B cell (primary cell): ENCODE measurements around the gene MTHFD1. TPM values are rescaled to one million over a fixed set of nuclear protein-coding genes. Genes with fewer than 3 reads are reported as not detected.

Experiments used
- ATAC-seq: fragments of 200-7000 bp; cut with Tn5 transposase; one replicate; pipeline ENCODE4 v1.10.0; 2021; ENCODE audit warnings: low read depth, mild to moderate bottlenecking, moderate number of reproducible peaks, moderate library complexity
- CTCF ChIA-PET: fragments of 350-600 bp; sonication (Branson Sonifier 250); formaldehyde crosslinking; loops from one replicate; lab custom pipeline; 2021; ENCODE audit warnings: antibody characterized with exemption, inconsistent platforms; lab: Charles Lee
- POLR2A ChIA-PET: fragments of 350-600 bp; sonication (Branson Sonifier 250); formaldehyde crosslinking; loops from one replicate; lab custom pipeline; 2021; ENCODE audit warnings: antibody characterized with exemption; lab: Charles Lee
- DNase-seq: peaks from one replicate; pipeline ENCODE4 v3.0.0; 2013
- H2AFZ ChIP-seq: 2 replicates; pipeline ENCODE4 v1.6.1; 2012; ENCODE audit warnings: mild to moderate bottlenecking, low read depth, low read length; ENCODE audit not compliant: insufficient read depth, poor library complexity, severe bottlenecking
- H3K27ac ChIP-seq, 2 donors: 1 replicate in 1 of 2; 2 replicates in 1 of 2; pipeline ENCODE4 v1.5.1; 2012 to 2013; ENCODE audit warnings: low read length in 2 of 2, mild to moderate bottlenecking in 2 of 2, moderate library complexity in 1 of 2
- H3K27me3 ChIP-seq, 4 experiments: fragments of 200-600 bp in 1 of 4; sonication (generic) in 1 of 4; replicated peaks in 1 of 4; 1 replicate in 2 of 4; 2 replicates in 2 of 4; pipeline versions ENCODE4 v1.6.1 to v1.7.0; 2013 to 2016; ENCODE audit warnings: low read length in 3 of 4, mild to moderate bottlenecking in 2 of 4, mixed read lengths in 1 of 4, moderate library complexity in 1 of 4; ENCODE audit not compliant: insufficient read depth in 4 of 4, control insufficient read depth in 3 of 4; ENCODE audit errors: control extremely low read depth in 1 of 4
- H3K36me3 ChIP-seq, 2 experiments: replicated peaks in 1 of 2; 1 replicate in 1 of 2; 2 replicates in 1 of 2; pipeline versions ENCODE4 v1.6.1 to v1.7.1; 2013; ENCODE audit warnings: low read length in 1 of 2; ENCODE audit not compliant: insufficient read depth in 2 of 2, control insufficient read depth in 1 of 2; ENCODE audit errors: control extremely low read depth in 1 of 2, extremely low read depth in 1 of 2
- H3K4me1 ChIP-seq, 2 donors: fragments of 200-600 bp in 1 of 2; sonication (generic) in 1 of 2; 1 replicate in 1 of 2; 2 replicates in 1 of 2; pipeline versions ENCODE4 v1.5.1 to v1.6.1; 2013 to 2017; ENCODE audit warnings: low read length in 2 of 2; ENCODE audit not compliant: control insufficient read depth in 2 of 2, insufficient read depth in 2 of 2
- H3K4me2 ChIP-seq: replicated peaks from 2 replicates; pipeline ENCODE3; 2012; ENCODE audit warnings: mild to moderate bottlenecking, low read depth, low read length; ENCODE audit not compliant: poor library complexity, severe bottlenecking
- H3K4me3 ChIP-seq, 5 experiments: fragments of 200-600 bp in 1 of 5; sonication (generic) in 1 of 5; 1 replicate in 3 of 5; 2 replicates in 2 of 5; pipeline versions ENCODE4 v1.5.1 to v1.7.0; 2011 to 2016; ENCODE audit warnings: low read length in 4 of 5, mild to moderate bottlenecking in 4 of 5, low read depth in 2 of 5, control low read depth in 1 of 5, moderate library complexity in 1 of 5; ENCODE audit not compliant: insufficient read depth in 1 of 5; ENCODE audit errors: control extremely low read depth in 1 of 5, extremely low read depth in 1 of 5
- H3K79me2 ChIP-seq: fragments of 200-600 bp; sonication (generic); one replicate; pipeline ENCODE4 v1.6.0; 2016; ENCODE audit warnings: low read length; ENCODE audit not compliant: control insufficient read depth, insufficient read depth
- H3K9ac ChIP-seq: fragments of 200-600 bp; sonication (generic); 2 replicates; pipeline ENCODE4 v1.6.1; 2017; ENCODE audit warnings: mild to moderate bottlenecking, low read length, moderate library complexity
- H3K9me3 ChIP-seq, 3 donors: one replicate each; pipeline versions ENCODE4 v1.6.1 to v1.7.1; 2013; ENCODE audit warnings: low read length in 2 of 3; ENCODE audit not compliant: control insufficient read depth in 2 of 3, insufficient read depth in 1 of 3; ENCODE audit errors: control extremely low read depth in 1 of 3
- H4K20me1 ChIP-seq: 2 replicates; pipeline ENCODE4 v1.6.0; 2012; ENCODE audit warnings: mild to moderate bottlenecking, low read length; ENCODE audit not compliant: insufficient read depth, control insufficient read depth, poor library complexity, severe bottlenecking
- H3K27ac Mint-ChIP-seq: one replicate; pipeline ENCODE4 v1.8.0; 2021; ENCODE audit warnings: mixed read lengths
- H3K27me3 Mint-ChIP-seq: one replicate; pipeline ENCODE4 v1.8.0; 2021; ENCODE audit warnings: mixed read lengths
- H3K4me1 Mint-ChIP-seq: one replicate; pipeline ENCODE4 v1.8.0; 2021; ENCODE audit warnings: mixed read lengths
- H3K4me3 Mint-ChIP-seq: one replicate; pipeline ENCODE4 v1.8.0; 2021; ENCODE audit warnings: mixed read lengths
- H3K9me3 Mint-ChIP-seq: one replicate; pipeline ENCODE4 v1.8.0; 2022; ENCODE audit warnings: mixed read lengths; ENCODE audit not compliant: insufficient read depth
- CTCF ChIP-seq: fragments of 200-600 bp; IDR thresholded peaks from one replicate; pipeline ENCODE4 v1.8.0; 2022; ENCODE audit warnings: antibody characterized with exemption, mild to moderate bottlenecking
- EZH2 ChIP-seq: IDR thresholded peaks from 2 replicates; pipeline ENCODE4 v1.6.1; 2012; ENCODE audit warnings: borderline replicate concordance, low read depth, mild to moderate bottlenecking, moderate library complexity, low read length; ENCODE audit not compliant: insufficient read depth, poor library complexity, severe bottlenecking
- WGBS: methylation state at CpG from one replicate; pipeline ENCODE4 v1.1.5; 2013; ENCODE audit warnings: missing lambda C conversion rate; ENCODE audit not compliant: insufficient coverage; 5-methylcytosine and 5-hydroxymethylcytosine counted together
- intact Hi-C: fragments of 100-400 bp; cut with micrococcal nuclease; formaldehyde crosslinking; loops from one replicate; pipeline ENCODE4 v1.10.0; 2022
- polyA plus RNA-seq: library from polyadenylated mRNA; depleted of rRNA; stranded (reverse); fragments of >200 nt; gene quantifications from 2 replicates; pipeline ENCODE4 v1.2.3, GENCODE V29; 2012
- total RNA-seq, 2 donors: library from RNA; stranded (reverse); fragments of 120-200 nt in 1 of 2; gene quantifications; 1 replicate in 1 of 2; 2 replicates in 1 of 2; pipeline versions ENCODE4 v1.2.3 to v1.2.4, GENCODE V29; 2013 to 2022

The MTHFD1 gene
- total and polyA plus RNA-seq, 2 donors (not counting 1 experiment from before 2014, with no cell fraction given) = 32.3 to 51.3 TPM

- TF ChIP-seq CTCF (no peak), EZH2 (no peak)
- intact Hi-C loops = no loop called here
- ATAC-seq = no peak
- no peak overlapping the region for H3K27ac Mint-ChIP-seq
- POLR2A ChIA-PET = no interaction called here
- no peak overlapping the region for H3K4me2 ChIP-seq
- CTCF ChIA-PET = no interaction called here
- WGBS = no CpG with 5 or more reads among the region's 1 CpG
- DNase-seq = no peak
- H3K27ac ChIP-seq = no peak overlapping the region
- no peak overlapping the region for H3K4me3 ChIP-seq
- H3K9ac ChIP-seq = no peak overlapping the region
- no peak overlapping the region for H3K4me3 Mint-ChIP-seq
- no peaks in the 10 kb centered on the region for H3K27me3 ChIP-seq
- peaks cover 15% of the 10 kb centered on the region for H3K4me1 Mint-ChIP-seq
- H2AFZ ChIP-seq = no peak overlapping the region
- H3K9me3 ChIP-seq = no peaks in the 10 kb centered on the region
- no peaks in the 10 kb centered on the region for H3K27me3 Mint-ChIP-seq
- H3K36me3 ChIP-seq = peaks cover 9 to 35% of the 10 kb centered on the region in 2 experiments
- no peaks in the 10 kb centered on the region for H4K20me1 ChIP-seq
- no peaks in the 10 kb centered on the region for H3K9me3 Mint-ChIP-seq
- H3K4me1 ChIP-seq = peaks cover 5 to 8% of the 10 kb centered on the region in 2 donors
- peaks cover 4% of the 10 kb centered on the region for H3K79me2 ChIP-seq
These were observed 24.1 kb downstream of the MTHFD1 start for GRCh38 chr14:64412237-64412636.

GRCh38 chr14:64416348-64416932, 28.3 kb downstream of the MTHFD1 start:
- Mint-ChIP-seq H3K27ac (no peak overlapping the region), H3K27me3 (no peaks in the 10 kb centered on the region), H3K4me1 (no peaks in the 10 kb centered on the region), H3K4me3 (no peak overlapping the region), H3K9me3 (no peaks in the 10 kb centered on the region)
- Histone ChIP-seq H4K20me1 (no peaks in the 10 kb centered on the region), H3K36me3 (peaks cover 20 to 63% of the 10 kb centered on the region in 2 experiments), H3K79me2 (no peaks in the 10 kb centered on the region), H3K4me2 (no peak overlapping the region), H3K4me3 (no peak overlapping the region), H3K27me3 (no peaks in the 10 kb centered on the region), H2AFZ (no peak overlapping the region), H3K9ac (no peak overlapping the region), H3K27ac (no peak overlapping the region), H3K9me3 (no peaks in the 10 kb centered on the region), H3K4me1 (no peaks in the 10 kb centered on the region)
- CTCF ChIA-PET = interaction anchor here (2.2 kb wide), 1 partner anchor 14 kb away, joined by 9 read pairs; no protein-coding TSS in a partner anchor
- POLR2A ChIA-PET = no interaction called here
- no peak for DNase-seq
- WGBS = no CpG with 5 or more reads among the region's 3 CpGs
- no peak for TF ChIP-seq EZH2
- TF ChIP-seq CTCF = no peak
- no peak for ATAC-seq
- intact Hi-C loops = no loop called here
